Natural killer cell (primary cell): ENCODE data around the gene HS3ST3B1. TPM values are rescaled to one million over a fixed set of nuclear protein-coding genes. Genes with fewer than 3 reads are reported as not detected.

Experiments used
- ATAC-seq, 3 donors: fragments of 150-1000 bp in 2 of 3; fragments of 200-7000 bp in 1 of 3; cut with Tn5 transposase; 1 replicate in 1 of 3; 2 replicates in 2 of 3; pipeline ENCODE4 v1.10.0; 2021; ENCODE audit warnings: mild to moderate bottlenecking in 2 of 3, moderate library complexity in 2 of 3
- DNase-seq, 2 donors: peaks; one replicate each; pipeline versions ENCODE4 v3.0.0 to v3.0.0-alpha.2; 2013 to 2021; ENCODE audit warnings: mixed read lengths in 1 of 2
- H3K27ac ChIP-seq: one replicate; pipeline ENCODE4 v1.5.1; 2013; ENCODE audit warnings: mild to moderate bottlenecking, low read length
- H3K27me3 ChIP-seq: one replicate; pipeline ENCODE4 v1.6.1; 2013; ENCODE audit warnings: low read length; ENCODE audit not compliant: control insufficient read depth, insufficient read depth
- H3K36me3 ChIP-seq: one replicate; pipeline ENCODE4 v1.6.1; 2013; ENCODE audit warnings: low read length; ENCODE audit not compliant: control insufficient read depth, insufficient read depth
- H3K4me1 ChIP-seq: one replicate; pipeline ENCODE4 v1.6.1; 2013; ENCODE audit warnings: low read length; ENCODE audit not compliant: control insufficient read depth, insufficient read depth
- H3K4me3 ChIP-seq: one replicate; pipeline ENCODE4 v1.5.1; 2013; ENCODE audit warnings: low read length
- H3K9me3 ChIP-seq: one replicate; pipeline ENCODE4 v1.6.1; 2013; ENCODE audit warnings: low read length; ENCODE audit not compliant: control insufficient read depth, insufficient read depth
- H3K27ac Mint-ChIP-seq, 2 donors: one replicate each; pipeline ENCODE4 v1.8.0; 2022; ENCODE audit warnings: mild to moderate bottlenecking in 2 of 2, mixed read lengths in 2 of 2, moderate library complexity in 1 of 2
- H3K27me3 Mint-ChIP-seq, 2 donors: one replicate each; pipeline ENCODE4 v1.8.0; 2022; ENCODE audit warnings: low read depth in 2 of 2, mixed read lengths in 2 of 2
- H3K36me3 Mint-ChIP-seq: one replicate; pipeline ENCODE4 v1.8.0; 2022; ENCODE audit warnings: mixed read lengths
- H3K4me1 Mint-ChIP-seq, 2 donors: one replicate each; pipeline ENCODE4 v1.8.0; 2022; ENCODE audit warnings: mixed read lengths in 2 of 2
- H3K4me3 Mint-ChIP-seq: one replicate; pipeline ENCODE4 v1.8.0; 2022; ENCODE audit warnings: mild to moderate bottlenecking, moderate library complexity, mixed read lengths
- H3K9me3 Mint-ChIP-seq, 2 donors: one replicate each; pipeline ENCODE4 v1.8.0; 2022; ENCODE audit warnings: mixed read lengths in 2 of 2
- CTCF ChIP-seq: fragments of 200-600 bp; IDR thresholded peaks from one replicate; pipeline ENCODE4 v1.8.0; 2022; ENCODE audit warnings: antibody characterized with exemption
- WGBS: methylation state at CpG from one replicate; pipeline ENCODE4 v1.1.7; 2013; ENCODE audit warnings: missing lambda C conversion rate; ENCODE audit not compliant: insufficient coverage; 5-methylcytosine and 5-hydroxymethylcytosine counted together
- intact Hi-C: fragments of 100-400 bp; cut with micrococcal nuclease; formaldehyde crosslinking; loops from one replicate; pipeline ENCODE4 v1.14.2; 2022
- total RNA-seq, 4 donors: library from RNA; stranded (reverse); fragments of 120-200 nt in 1 of 4; gene quantifications; one replicate each; pipeline versions ENCODE4 v1.2.3 to v1.2.4, GENCODE V29; 2013 to 2022

Gene HS3ST3B1
- total RNA-seq, 3 donors from 2014 or later (not counting 1 experiment from before 2014, with no cell fraction given) = 14.1 to 18.6 (median 17.1) TPM

DNA sequence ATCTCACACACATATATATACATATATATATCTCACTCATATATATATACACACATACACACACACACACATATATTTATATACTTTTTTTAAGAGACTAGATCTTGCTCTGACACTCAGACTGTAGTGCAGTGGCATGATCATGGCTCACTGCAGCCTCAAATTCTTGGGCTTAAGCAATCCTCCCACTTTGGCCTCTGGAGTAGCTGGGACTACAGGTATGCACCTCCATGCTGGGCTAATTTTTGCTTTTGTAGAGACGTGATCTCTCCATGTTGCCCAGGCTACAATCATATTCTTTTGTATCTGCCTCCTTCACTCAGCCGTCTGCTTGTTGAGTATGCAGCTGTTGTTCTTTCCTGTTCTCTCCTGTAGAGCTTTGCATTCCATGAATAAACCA is 60.6 kb downstream of the HS3ST3B1 start:
- H3K27ac Mint-ChIP-seq = no peak overlapping the region
- no peaks in the 10 kb centered on the region for H3K9me3 Mint-ChIP-seq
- H3K36me3 ChIP-seq = no peaks in the 10 kb centered on the region
- H3K27me3 ChIP-seq = no peaks in the 10 kb centered on the region
- H3K4me1 ChIP-seq = peaks cover 25% of the 10 kb centered on the region
- WGBS = 78% methylated on average over 2 of the region's 2 CpGs
- DNase-seq = no peak
- intact Hi-C loops = no loop called here
- no peaks in the 10 kb centered on the region for H3K9me3 ChIP-seq
- H3K4me3 Mint-ChIP-seq = no peak overlapping the region
- H3K36me3 Mint-ChIP-seq = no peaks in the 10 kb centered on the region
- no peak for ATAC-seq
- H3K27me3 Mint-ChIP-seq = peaks cover 16 to 26% of the 10 kb centered on the region in 2 donors
- H3K27ac ChIP-seq = no peak overlapping the region
- no peak for TF ChIP-seq CTCF
- H3K4me3 ChIP-seq = no peak overlapping the region
- H3K4me1 Mint-ChIP-seq = peaks cover 22 to 26% of the 10 kb centered on the region in 2 donors

DNA sequence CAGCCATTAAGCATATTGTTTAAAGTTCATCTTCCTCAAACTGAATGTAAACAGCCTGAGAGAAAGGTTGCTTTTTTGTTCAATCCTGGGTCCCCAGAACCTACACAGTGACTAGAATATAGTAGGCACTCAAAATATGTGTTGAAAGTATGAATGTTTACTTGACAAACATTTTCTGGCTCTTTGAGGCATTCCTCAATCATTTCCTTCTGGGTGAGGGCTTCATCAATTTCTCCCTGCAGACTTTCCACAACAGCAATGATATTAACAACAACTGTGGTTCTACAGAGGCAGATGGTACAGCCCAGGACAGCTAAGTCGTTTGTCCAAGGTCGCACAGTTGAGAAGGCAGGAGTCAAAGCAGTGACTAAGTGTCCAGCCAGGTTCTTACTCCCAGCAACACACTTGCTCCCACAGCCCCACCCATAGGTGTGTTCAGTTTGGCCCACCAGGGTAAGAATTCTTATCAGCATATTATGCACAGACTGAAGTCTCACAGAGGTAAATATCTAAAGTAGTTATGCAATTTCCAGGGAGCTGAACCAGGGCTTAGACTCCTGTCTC is 61.1 kb downstream of the HS3ST3B1 start:
- Mint-ChIP-seq H3K36me3 (no peaks in the 10 kb centered on the region), H3K9me3 (no peaks in the 10 kb centered on the region), H3K27me3 (peaks cover 16 to 26% of the 10 kb centered on the region in 2 donors), H3K27ac (no peak overlapping the region), H3K4me1 (peaks cover 22 to 26% of the 10 kb centered on the region in 2 donors), H3K4me3 (no peak overlapping the region)
- Histone ChIP-seq H3K4me1 (peaks cover 25% of the 10 kb centered on the region), H3K36me3 (no peaks in the 10 kb centered on the region), H3K4me3 (no peak overlapping the region), H3K27me3 (no peaks in the 10 kb centered on the region), H3K9me3 (no peaks in the 10 kb centered on the region), H3K27ac (no peak overlapping the region)
- no peak for DNase-seq
- ATAC-seq = no peak
- intact Hi-C loops = no loop called here
- TF ChIP-seq CTCF = no peak
- 91% methylated on average over 2 of the region's 2 CpGs for WGBS

- Mint-ChIP-seq H3K36me3 (no peaks in the 10 kb centered on the region), H3K27me3 (peaks cover 7 to 18% of the 10 kb centered on the region in 2 donors), H3K4me1 (peaks cover under 1 to 5% of the 10 kb centered on the region in 2 donors), H3K4me3 (no peak overlapping the region), H3K9me3 (no peaks in the 10 kb centered on the region), H3K27ac (no peak overlapping the region)
- ATAC-seq (no peak), DNase-seq (no peak)
- no peak overlapping the region for H3K4me3 ChIP-seq
- intact Hi-C loops = no loop called here
- H3K4me1 ChIP-seq = no peaks in the 10 kb centered on the region
- no peaks in the 10 kb centered on the region for H3K36me3 ChIP-seq
- no peak overlapping the region for H3K27ac ChIP-seq
- H3K27me3 ChIP-seq = no peaks in the 10 kb centered on the region
- TF ChIP-seq CTCF = no peak
- no CpG with 5 or more reads among the region's 3 CpGs for WGBS
- H3K9me3 ChIP-seq = no peaks in the 10 kb centered on the region
These were observed 65.3 kb downstream of the HS3ST3B1 start for GRCh38 chr17:14366199-14366598.

GRCh38 chr17:14372461-14372860 is 71.6 kb downstream of the HS3ST3B1 start:
- H3K4me1 ChIP-seq = no peaks in the 10 kb centered on the region
- Mint-ChIP-seq H3K4me1 (peaks cover 0 to 5% of the 10 kb centered on the region in 2 donors), H3K9me3 (no peaks in the 10 kb centered on the region), H3K36me3 (no peaks in the 10 kb centered on the region), H3K27ac (no peak overlapping the region), H3K4me3 (no peak overlapping the region), H3K27me3 (peaks cover 6 to 16% of the 10 kb centered on the region in 2 donors)
- WGBS = 90% methylated on average over 6 of the region's 6 CpGs
- no peaks in the 10 kb centered on the region for H3K36me3 ChIP-seq
- no peak overlapping the region for H3K27ac ChIP-seq
- no peak overlapping the region for H3K4me3 ChIP-seq
- ATAC-seq = no peak
- no peak for TF ChIP-seq CTCF
- H3K27me3 ChIP-seq = no peaks in the 10 kb centered on the region
- intact Hi-C loops = no loop called here
- H3K9me3 ChIP-seq = no peaks in the 10 kb centered on the region
- no peak for DNase-seq
